ENCODE data around the gene HSPB6.
"Not testable (repeated sequence)": the region's sequence is repeated elsewhere in the genome, so short reads cannot be mapped to it uniquely, and the experiment has no call there.

The HSPB6 gene

GRCh38 chr19:35756377-35757230 lies at the start of gene HSPB6:
TSS of gene HSPB6 (minus strand) at chr19:35757029. CDS start at chr19:35757008, 21 bp downstream.
- no peak for DNase-seq (ENCODE audit: low spot score)

GRCh38 chr19:35806597-35806996 lies 49.8 kb upstream of the HSPB6 start:
- DNase-seq (ENCODE audit: low spot score): no peak

GRCh38 chr19:35805526-35806102 lies 48.8 kb upstream of the HSPB6 start:
- no peak for DNase-seq (ENCODE audit: low spot score)

DNA sequence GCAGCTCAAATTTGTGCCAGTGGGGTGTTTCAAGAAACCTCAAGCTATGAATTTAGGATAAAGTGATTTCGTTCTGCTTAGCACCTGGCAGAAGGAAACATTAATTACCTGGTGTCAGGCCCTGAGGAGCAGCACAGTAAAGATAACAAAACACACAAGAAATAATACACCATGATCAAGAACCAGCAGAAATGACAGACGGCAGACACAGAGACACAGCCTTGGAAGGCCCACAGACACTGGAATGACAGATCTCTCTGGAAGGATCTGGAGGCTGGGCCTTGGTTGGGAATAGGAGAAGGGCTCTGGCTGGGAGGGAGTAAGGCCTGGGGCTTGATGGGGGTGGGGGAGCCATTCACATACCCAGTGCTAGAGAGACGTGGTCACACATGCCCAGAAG lies 45.0 kb upstream of the HSPB6 start:
- no peak for DNase-seq (ENCODE audit: low spot score)

DNA sequence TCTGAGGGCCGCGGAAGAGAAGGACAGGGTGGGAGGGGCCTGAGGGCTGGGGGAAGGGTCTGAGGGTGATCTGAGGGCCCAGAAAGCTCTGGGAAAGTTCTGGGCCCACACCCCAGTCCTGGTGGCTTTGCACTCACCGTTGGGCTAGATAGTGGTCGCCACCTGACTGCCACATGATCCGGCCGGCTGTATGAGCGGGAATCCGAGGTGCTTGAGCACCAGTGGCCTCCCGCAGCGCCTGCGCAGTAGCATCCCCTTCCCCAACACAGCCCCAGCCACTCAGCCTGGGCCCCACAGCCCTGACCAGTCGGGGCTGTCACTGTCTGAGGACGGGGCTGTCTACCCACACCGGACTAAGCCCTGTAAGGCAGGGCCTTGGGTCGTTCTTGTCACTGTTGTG lies 40.8 kb upstream of the HSPB6 start:
- DNase-seq (ENCODE audit: low spot score): no peak

DNA sequence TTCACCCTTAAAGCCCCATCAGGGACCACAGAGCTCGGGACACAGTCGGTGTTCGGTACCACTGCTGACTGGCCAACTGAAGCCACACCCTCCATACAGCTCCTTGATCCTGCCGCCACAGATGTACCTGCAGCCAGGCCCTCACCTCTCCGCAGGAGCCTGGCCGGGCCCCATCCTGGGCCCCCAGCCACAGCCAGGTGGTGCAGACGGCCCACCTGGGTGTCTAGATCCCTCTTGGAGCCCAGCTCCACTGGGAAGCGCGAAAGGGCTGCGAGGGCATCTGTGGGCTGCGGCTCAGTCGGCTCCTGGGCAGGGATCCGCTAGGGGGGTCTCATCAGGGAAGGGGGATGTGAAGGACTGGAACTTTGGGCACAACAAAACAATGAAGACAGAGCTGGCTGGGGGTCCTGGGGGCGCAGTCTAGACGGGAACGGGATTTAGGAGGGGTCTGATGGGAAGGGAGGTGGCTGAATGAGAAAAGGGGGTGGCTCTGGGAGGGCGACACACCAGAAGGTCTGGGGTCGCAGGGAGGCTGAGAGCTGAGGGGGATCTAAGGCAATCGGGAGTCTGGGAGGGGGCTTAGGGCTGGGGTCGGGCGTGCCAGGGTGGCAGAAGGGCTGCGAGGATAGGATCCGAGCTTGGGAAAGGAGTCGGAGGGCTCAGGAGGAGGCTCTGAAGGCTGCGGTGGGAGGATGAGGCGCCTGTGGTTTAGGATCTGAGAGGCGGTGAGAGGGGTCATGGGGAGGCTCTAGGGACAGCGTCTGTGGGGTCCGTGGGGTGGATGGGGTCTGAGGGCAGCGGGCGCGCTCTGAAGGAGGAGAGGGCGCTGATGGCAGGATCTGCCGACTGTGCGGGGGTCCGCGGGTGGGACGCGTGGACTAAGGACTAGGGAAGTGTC lies 40.1 kb upstream of the HSPB6 start:
- no peak for DNase-seq (ENCODE audit: low spot score)

- DNase-seq (ENCODE audit: low spot score): not testable (repeated sequence)
These were observed 38.7 kb upstream of the HSPB6 start for GRCh38 chr19:35795564-35795963.

DNA sequence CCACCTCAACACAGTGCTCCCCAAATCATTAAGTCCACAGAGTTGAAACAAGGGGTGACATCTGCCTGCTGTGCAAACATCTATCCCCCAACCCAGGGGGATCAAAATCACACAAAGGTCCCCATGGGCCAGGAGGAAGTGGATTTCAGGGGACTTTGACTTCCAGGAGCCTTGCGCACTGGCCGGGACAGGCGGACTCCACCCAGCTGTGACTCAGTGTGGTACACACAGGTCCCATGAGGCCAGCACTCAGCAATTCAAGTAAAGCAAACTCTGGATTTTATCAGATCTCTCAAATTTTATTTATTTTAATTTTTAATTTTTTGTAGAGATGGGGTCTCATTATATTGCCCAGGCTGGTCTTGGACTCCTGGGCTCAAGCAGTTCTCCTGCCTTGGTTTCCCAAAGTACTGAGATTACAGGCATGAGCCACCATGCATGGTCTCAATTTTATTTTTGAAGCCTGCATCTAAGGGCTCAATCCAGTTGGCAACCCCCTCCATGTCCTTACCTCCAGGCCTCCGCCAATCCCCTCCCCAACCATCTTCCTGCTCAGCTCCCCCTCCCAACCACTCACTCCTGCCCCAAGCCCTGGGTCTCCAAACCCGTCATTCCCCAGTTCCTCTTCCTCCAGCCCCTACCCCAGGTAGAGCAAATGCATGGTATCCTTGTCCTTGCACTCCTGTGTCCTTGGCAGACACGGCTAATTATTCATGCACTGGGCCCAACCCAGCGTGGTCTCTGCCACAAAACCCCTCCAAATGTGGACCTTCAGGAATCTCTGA lies 36.7 kb upstream of the HSPB6 start:
- no peak for DNase-seq (ENCODE audit: low spot score)

DNA sequence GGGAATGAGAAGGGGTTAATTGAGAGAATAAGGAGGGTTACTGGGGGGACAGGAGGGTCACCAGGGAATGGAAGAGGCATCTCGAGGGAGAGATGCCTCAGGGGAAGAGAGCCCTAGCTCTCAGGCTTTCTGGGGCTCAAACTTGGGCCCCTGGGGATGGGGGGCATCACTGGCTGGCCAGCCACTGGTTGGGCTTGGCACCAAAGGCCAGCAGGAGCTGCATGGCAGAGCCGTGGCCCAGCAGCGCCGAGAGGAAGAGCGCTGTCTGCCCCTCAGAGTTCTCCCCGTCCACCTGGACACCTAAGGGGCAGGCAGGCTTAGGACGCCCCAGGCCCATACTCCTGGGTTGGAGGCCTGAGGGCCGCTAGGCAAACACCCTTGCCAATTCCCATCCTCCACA lies 36.1 kb upstream of the HSPB6 start:
- DNase-seq (ENCODE audit: low spot score): no peak

DNA sequence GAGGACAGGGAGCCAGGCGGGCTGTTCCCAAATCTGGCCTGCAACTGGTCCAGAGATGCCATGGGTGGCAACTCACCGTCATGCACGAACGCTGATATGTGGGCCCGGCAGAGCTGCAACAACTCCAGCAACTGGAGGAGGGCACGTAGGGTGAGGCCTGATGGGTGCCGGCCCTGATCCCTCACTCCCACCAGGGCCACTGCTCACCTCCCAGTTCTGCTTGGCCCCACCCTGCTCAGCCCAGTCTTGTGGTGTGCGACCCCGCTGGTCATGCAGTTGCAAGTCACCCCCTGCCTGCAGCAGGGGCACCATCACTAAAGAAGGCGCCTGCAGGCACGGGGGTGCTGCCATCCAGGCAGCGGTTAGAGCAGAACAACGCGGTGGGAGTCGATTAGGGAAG lies 35.5 kb upstream of the HSPB6 start:
- DNase-seq (ENCODE audit: low spot score): no peak

- no peak for DNase-seq (ENCODE audit: low spot score)
These were observed 35.0 kb upstream of the HSPB6 start for GRCh38 chr19:35791814-35792279.

- peak; percentile 63 for DNase-seq (ENCODE audit: low spot score)
These were observed 34.4 kb upstream of the HSPB6 start for GRCh38 chr19:35790981-35791813.

GRCh38 chr19:35789978-35790944 lies 33.4 kb upstream of the HSPB6 start:
- DNase-seq (ENCODE audit: low spot score): no peak

DNA sequence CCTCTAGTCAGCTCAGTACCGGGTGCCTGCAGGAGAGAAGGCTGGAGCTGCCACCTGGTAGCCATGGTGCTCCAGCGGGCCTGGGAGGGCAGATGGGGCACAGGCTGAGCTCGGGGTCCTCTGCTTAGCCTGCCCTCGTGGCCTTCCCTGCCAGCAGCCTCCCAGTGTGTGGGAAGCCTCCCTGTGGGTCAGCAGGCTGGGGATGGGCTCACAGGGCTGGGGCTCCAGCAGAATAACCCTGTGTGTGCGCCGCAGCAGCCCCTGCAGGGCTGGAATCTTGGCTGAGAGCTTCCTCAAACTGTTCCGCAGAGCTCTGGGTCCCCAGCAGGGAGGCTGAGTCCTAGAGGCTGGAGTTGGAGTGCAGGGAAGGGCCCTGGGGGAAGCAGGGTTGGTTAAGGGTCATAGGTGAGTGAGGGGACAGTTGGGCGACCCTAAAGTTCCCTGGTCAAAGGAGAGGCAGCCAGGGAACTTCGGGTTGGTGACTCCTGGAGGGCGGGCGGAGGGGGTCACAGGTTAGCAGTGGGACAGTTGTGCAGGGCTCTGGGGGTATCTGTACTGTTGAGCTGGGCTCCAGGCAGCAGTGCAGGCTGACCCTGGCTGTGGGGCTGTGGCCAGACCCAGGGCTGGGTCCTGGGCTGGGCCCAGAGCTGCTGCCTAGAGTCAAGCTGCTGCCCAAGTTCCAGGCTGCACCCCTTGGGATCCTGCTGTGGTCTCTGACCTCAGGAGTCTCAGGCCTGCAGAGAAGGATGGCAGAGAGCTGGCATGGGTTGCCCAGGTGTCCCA lies 32.6 kb upstream of the HSPB6 start:
- DNase-seq (ENCODE audit: low spot score): no peak

DNA sequence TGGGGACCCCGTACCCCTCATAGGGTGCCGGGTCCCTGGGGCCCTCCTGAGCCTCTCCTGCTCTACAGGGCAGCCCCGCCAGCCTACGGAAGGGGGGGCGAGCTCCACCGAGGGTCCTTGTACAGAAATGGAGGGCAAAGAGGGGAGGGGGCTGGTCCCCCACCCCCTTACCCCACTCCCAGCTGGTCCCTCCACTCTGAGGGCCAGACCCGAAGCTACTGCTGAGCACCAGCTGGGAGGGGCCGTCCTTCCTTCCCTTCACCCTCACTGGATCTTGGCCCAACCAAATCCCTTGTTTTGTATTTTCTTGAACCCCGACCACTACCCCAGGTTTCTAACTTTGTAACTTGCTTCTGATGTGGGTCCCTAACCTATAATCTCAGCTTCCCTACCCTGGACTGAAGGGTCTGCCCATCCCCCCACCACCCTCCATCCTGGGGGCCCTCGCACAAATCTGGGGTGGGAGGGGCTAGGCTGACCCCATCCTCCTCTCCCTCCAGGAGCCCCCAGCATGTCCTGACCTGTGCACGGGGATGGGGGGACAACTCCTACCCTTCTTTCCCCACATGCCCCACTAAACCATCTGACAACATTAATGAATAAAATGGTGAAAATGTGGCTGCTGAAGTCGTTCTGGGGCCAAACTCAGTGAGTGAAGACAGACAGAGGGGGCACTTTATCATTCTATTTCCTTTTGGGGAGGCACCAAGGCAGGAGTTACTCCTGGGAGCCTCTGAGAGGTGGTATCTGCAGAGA lies 31.6 kb upstream of the HSPB6 start:
- no peak for DNase-seq (ENCODE audit: low spot score)

DNA sequence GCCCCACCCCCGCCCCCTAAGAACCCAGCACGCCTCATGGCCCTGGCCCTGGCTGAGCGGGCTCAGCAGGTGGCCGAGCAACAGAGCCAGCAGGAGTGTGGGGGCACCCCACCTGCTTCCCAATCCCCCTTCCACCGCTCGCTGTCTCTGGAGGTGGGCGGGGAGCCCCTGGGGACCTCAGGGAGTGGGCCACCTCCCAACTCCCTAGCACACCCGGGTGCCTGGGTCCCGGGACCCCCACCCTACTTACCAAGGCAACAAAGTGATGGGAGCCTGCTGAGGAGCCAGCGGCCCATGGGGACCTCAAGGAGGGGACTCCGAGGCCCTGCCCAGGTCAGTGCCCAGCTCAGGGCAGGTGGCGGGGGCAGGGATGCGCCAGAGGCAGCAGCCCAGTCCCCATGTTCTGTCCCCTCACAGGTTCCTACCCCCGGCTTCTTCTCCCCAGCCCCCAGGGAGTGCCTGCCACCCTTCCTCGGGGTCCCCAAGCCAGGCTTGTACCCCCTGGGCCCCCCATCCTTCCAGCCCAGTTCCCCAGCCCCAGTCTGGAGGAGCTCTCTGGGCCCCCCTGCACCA lies 30.5 kb upstream of the HSPB6 start:
- no peak for DNase-seq (ENCODE audit: low spot score)

- DNase-seq (ENCODE audit: low spot score): no peak
These were observed 29.7 kb upstream of the HSPB6 start for GRCh38 chr19:35786299-35787160.
